ENCODE measurements around the gene MLXIP. TPM values are rescaled to one million over a fixed set of nuclear protein-coding genes. Genes with fewer than 3 reads are reported as not detected.
A peak's percentile ranks its signal among the peaks of the same experiment; 100 is the strongest.
"Not testable (repeated sequence)": the region's sequence is repeated elsewhere in the genome, so short reads cannot be mapped to it uniquely, and the experiment has no call there.

The MLXIP gene
- total RNA-seq, 2 donors from 2014 or later, result 17.1 to 17.5 TPM

- H3K4me1 Mint-ChIP-seq (ENCODE audit: low read depth), result peaks cover 56% of the 10 kb centered on the region
- H3K27me3 Mint-ChIP-seq (ENCODE audit: low read depth), result no peaks in the 10 kb centered on the region
- H3K27ac Mint-ChIP-seq, result peak overlapping the region; percentile 53
- DNase-seq (no peak), ATAC-seq (replicated peaks in 1 of 2) (peak; percentile 40 to 54)
- no peaks in the 10 kb centered on the region for H3K36me3 Mint-ChIP-seq (ENCODE audit: insufficient read depth in 2 of 2)
- H3K9me3 Mint-ChIP-seq, result no peaks in the 10 kb centered on the region
- peak overlapping the region; percentile 25 to 64 for H3K4me3 Mint-ChIP-seq
Observed at GRCh38 chr12:122097927-122098756, 19.6 kb downstream of the MLXIP start.

GRCh38 chr12:122099280-122099749 lies 20.8 kb downstream of the MLXIP start:
- H3K9me3 Mint-ChIP-seq, result no peaks in the 10 kb centered on the region
- no peak overlapping the region for H3K27ac Mint-ChIP-seq
- no peaks in the 10 kb centered on the region for H3K36me3 Mint-ChIP-seq (ENCODE audit: insufficient read depth in 2 of 2)
- H3K27me3 Mint-ChIP-seq (ENCODE audit: low read depth), result no peaks in the 10 kb centered on the region
- H3K4me3 Mint-ChIP-seq, result peak overlapping the region; percentile 1 to 72
- DNase-seq (no peak), ATAC-seq (replicated peaks in 1 of 2) (peak; percentile 25 to 26)
- H3K4me1 Mint-ChIP-seq (ENCODE audit: low read depth), result peaks cover 60% of the 10 kb centered on the region

- Mint-ChIP-seq H3K4me3 (peak overlapping the region; percentile 39 to 72), H3K27ac (peak overlapping the region; percentile 63), H3K4me1 (ENCODE audit: low read depth) (peaks cover 66% of the 10 kb centered on the region), H3K9me3 (no peaks in the 10 kb centered on the region), H3K27me3 (ENCODE audit: low read depth) (no peaks in the 10 kb centered on the region), H3K36me3 (ENCODE audit: insufficient read depth in 2 of 2) (no peaks in the 10 kb centered on the region)
- DNase-seq, result no peak
- ATAC-seq (replicated peaks in 1 of 2), result peak; percentile 9 to 40
Observed at GRCh38 chr12:122099856-122100255, 21.3 kb downstream of the MLXIP start.

GRCh38 chr12:122100568-122100967 lies 22.0 kb downstream of the MLXIP start:
- Mint-ChIP-seq H3K27ac (peak overlapping the region; percentile 66), H3K9me3 (no peaks in the 10 kb centered on the region), H3K4me3 (peak overlapping the region; percentile 42 to 72), H3K4me1 (ENCODE audit: low read depth) (peaks cover 73% of the 10 kb centered on the region), H3K27me3 (ENCODE audit: low read depth) (no peaks in the 10 kb centered on the region), H3K36me3 (ENCODE audit: insufficient read depth in 2 of 2) (no peaks in the 10 kb centered on the region)
- no peak for DNase-seq
- ATAC-seq (replicated peaks in 1 of 2), result no peak

- DNase-seq (no peak), ATAC-seq (replicated peaks in 1 of 2) (no peak)
- Mint-ChIP-seq H3K4me3 (no peak overlapping the region), H3K36me3 (ENCODE audit: insufficient read depth in 2 of 2) (no peaks in the 10 kb centered on the region), H3K27me3 (ENCODE audit: low read depth) (no peaks in the 10 kb centered on the region), H3K27ac (peak overlapping the region; percentile 35), H3K9me3 (no peaks in the 10 kb centered on the region), H3K4me1 (ENCODE audit: low read depth) (peaks cover 78% of the 10 kb centered on the region)
Observed at GRCh38 chr12:122102331-122102730, 23.8 kb downstream of the MLXIP start.

GRCh38 chr12:122104844-122105243 lies 26.3 kb downstream of the MLXIP start:
- DNase-seq (no peak), ATAC-seq (replicated peaks in 1 of 2) (peak; percentile 35 to 38)
- peak overlapping the region; percentile 75 to 79 for H3K4me3 Mint-ChIP-seq
- no peaks in the 10 kb centered on the region for H3K9me3 Mint-ChIP-seq
- no peaks in the 10 kb centered on the region for H3K27me3 Mint-ChIP-seq (ENCODE audit: low read depth)
- H3K4me1 Mint-ChIP-seq (ENCODE audit: low read depth), result peaks cover 78% of the 10 kb centered on the region
- no peaks in the 10 kb centered on the region for H3K36me3 Mint-ChIP-seq (ENCODE audit: insufficient read depth in 2 of 2)
- peak overlapping the region; percentile 78 for H3K27ac Mint-ChIP-seq

GRCh38 chr12:122105496-122105895 lies 26.9 kb downstream of the MLXIP start:
- H3K27me3 Mint-ChIP-seq (ENCODE audit: low read depth); DNase-seq; H3K9me3 Mint-ChIP-seq; ATAC-seq (replicated peaks in 1 of 2); H3K36me3 Mint-ChIP-seq (ENCODE audit: insufficient read depth in 2 of 2); H3K27ac Mint-ChIP-seq: not testable (repeated sequence)
- Mint-ChIP-seq H3K4me1 (ENCODE audit: low read depth) (peaks cover 75% of the 10 kb centered on the region), H3K4me3 (peak overlapping the region; percentile 48 to 75)

- ATAC-seq (replicated peaks in 1 of 2), result no peak
- DNase-seq, result no peak
- peaks cover 79% of the 10 kb centered on the region for H3K4me1 Mint-ChIP-seq (ENCODE audit: low read depth)
- H3K27ac Mint-ChIP-seq, result no peak overlapping the region
- no peak overlapping the region for H3K4me3 Mint-ChIP-seq
- no peaks in the 10 kb centered on the region for H3K9me3 Mint-ChIP-seq
- H3K36me3 Mint-ChIP-seq (ENCODE audit: insufficient read depth in 2 of 2), result no peaks in the 10 kb centered on the region
- H3K27me3 Mint-ChIP-seq (ENCODE audit: low read depth), result no peaks in the 10 kb centered on the region
Observed at GRCh38 chr12:122106843-122107242, 28.3 kb downstream of the MLXIP start.

GRCh38 chr12:122107261-122107660 lies 28.7 kb downstream of the MLXIP start:
- Mint-ChIP-seq H3K27ac (no peak overlapping the region), H3K4me3 (peak overlapping the region in 1 of 2 donors; percentile 51)

GRCh38 chr12:122111089-122111641 lies 32.6 kb downstream of the MLXIP start:
- DNase-seq (no peak), ATAC-seq (replicated peaks in 1 of 2) (peak in 1 of 2 donors; percentile 26)
- Mint-ChIP-seq H3K4me3 (no peak overlapping the region), H3K36me3 (ENCODE audit: insufficient read depth in 2 of 2) (no peaks in the 10 kb centered on the region), H3K27me3 (ENCODE audit: low read depth) (no peaks in the 10 kb centered on the region), H3K4me1 (ENCODE audit: low read depth) (peaks cover 71% of the 10 kb centered on the region), H3K27ac (no peak overlapping the region), H3K9me3 (no peaks in the 10 kb centered on the region)

More at GRCh38 chr12:122107261-122107660, 28.7 kb downstream of the MLXIP start:
- ATAC-seq (replicated peaks in 1 of 2), result no peak
- no peaks in the 10 kb centered on the region for H3K9me3 Mint-ChIP-seq
- DNase-seq, result no peak
- no peaks in the 10 kb centered on the region for H3K27me3 Mint-ChIP-seq (ENCODE audit: low read depth)
- H3K4me1 Mint-ChIP-seq (ENCODE audit: low read depth), result peaks cover 83% of the 10 kb centered on the region
- H3K36me3 Mint-ChIP-seq (ENCODE audit: insufficient read depth in 2 of 2), result no peaks in the 10 kb centered on the region

GRCh38 chr12:122116707-122117535 lies 38.4 kb downstream of the MLXIP start:
- H3K27me3 Mint-ChIP-seq (ENCODE audit: low read depth), result no peaks in the 10 kb centered on the region
- no peak for DNase-seq
- no peak overlapping the region for H3K27ac Mint-ChIP-seq
- H3K4me1 Mint-ChIP-seq (ENCODE audit: low read depth), result peaks cover 31% of the 10 kb centered on the region
- H3K9me3 Mint-ChIP-seq, result no peaks in the 10 kb centered on the region
- ATAC-seq (replicated peaks in 1 of 2), result no peak
- H3K36me3 Mint-ChIP-seq (ENCODE audit: insufficient read depth in 2 of 2), result no peaks in the 10 kb centered on the region
- no peak overlapping the region for H3K4me3 Mint-ChIP-seq

- DNase-seq (no peak), ATAC-seq (replicated peaks in 1 of 2) (no peak)
- Mint-ChIP-seq H3K4me3 (no peak overlapping the region), H3K27me3 (ENCODE audit: low read depth) (no peaks in the 10 kb centered on the region), H3K4me1 (ENCODE audit: low read depth) (peaks cover 35% of the 10 kb centered on the region), H3K27ac (no peak overlapping the region), H3K36me3 (ENCODE audit: insufficient read depth in 2 of 2) (no peaks in the 10 kb centered on the region), H3K9me3 (no peaks in the 10 kb centered on the region)
Observed at GRCh38 chr12:122117979-122118378, 39.4 kb downstream of the MLXIP start.

GRCh38 chr12:122121341-122121740 lies 42.8 kb downstream of the MLXIP start:
- not testable (repeated sequence) for H3K27me3 Mint-ChIP-seq (ENCODE audit: low read depth); H3K4me3 Mint-ChIP-seq; ATAC-seq (replicated peaks in 1 of 2); H3K9me3 Mint-ChIP-seq; DNase-seq; H3K36me3 Mint-ChIP-seq (ENCODE audit: insufficient read depth in 2 of 2); H3K27ac Mint-ChIP-seq
- H3K4me1 Mint-ChIP-seq (ENCODE audit: low read depth), result peaks cover 32% of the 10 kb centered on the region
